Astrocyte (in vitro differentiated cells and primary cell): Measurements from ENCODE around the gene CORO7.

Experiments used
- EZH2 ChIP-seq: IDR thresholded peaks from 2 replicates; pipeline ENCODE4 v1.6.1; 2012; ENCODE audit warnings: mild to moderate bottlenecking, low read length, inconsistent platforms; ENCODE audit not compliant: insufficient read depth
- TF ChIP-seq, protein P1 (sequence below): IDR thresholded peaks from 2 replicates; pipeline ENCODE4 v1.5.1; 2011; ENCODE audit warnings: low read depth, mild to moderate bottlenecking, inconsistent platforms, low read length, moderate library complexity; ENCODE audit not compliant: insufficient read depth

DNA sequence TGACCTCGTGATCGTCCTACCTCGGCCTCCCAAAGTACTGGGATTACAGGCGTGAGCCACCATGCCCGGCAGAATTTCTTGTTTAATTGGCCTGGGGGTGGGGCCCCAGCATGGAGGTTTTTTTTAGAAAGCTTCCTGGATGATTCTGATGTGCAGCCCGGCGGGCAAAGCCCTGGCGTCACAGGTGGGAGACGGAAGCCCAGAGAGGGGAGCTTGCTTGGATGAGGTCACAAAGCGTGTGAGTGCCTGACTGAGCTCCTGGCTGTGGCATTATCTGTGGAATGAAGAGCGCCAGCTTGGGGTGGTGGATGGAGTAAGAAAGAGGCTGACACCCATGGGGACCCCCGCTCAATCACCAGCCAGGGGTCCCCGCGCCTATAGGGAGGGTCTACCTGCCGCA, 40.7 kb downstream of the CORO7 start:
- TF ChIP-seq EZH2 = no peak
- TF ChIP-seq, protein P1, sequence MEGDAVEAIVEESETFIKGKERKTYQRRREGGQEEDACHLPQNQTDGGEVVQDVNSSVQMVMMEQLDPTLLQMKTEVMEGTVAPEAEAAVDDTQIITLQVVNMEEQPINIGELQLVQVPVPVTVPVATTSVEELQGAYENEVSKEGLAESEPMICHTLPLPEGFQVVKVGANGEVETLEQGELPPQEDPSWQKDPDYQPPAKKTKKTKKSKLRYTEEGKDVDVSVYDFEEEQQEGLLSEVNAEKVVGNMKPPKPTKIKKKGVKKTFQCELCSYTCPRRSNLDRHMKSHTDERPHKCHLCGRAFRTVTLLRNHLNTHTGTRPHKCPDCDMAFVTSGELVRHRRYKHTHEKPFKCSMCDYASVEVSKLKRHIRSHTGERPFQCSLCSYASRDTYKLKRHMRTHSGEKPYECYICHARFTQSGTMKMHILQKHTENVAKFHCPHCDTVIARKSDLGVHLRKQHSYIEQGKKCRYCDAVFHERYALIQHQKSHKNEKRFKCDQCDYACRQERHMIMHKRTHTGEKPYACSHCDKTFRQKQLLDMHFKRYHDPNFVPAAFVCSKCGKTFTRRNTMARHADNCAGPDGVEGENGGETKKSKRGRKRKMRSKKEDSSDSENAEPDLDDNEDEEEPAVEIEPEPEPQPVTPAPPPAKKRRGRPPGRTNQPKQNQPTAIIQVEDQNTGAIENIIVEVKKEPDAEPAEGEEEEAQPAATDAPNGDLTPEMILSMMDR = no peak
